GM18505 (cell line): ENCODE results near the gene TAGAP.
"Not testable (repeated sequence)": the region's sequence is repeated elsewhere in the genome, so short reads cannot be mapped to it uniquely, and the experiment has no call there.

Experiments used
- ATAC-seq: cut with Tn5 transposase; IDR thresholded peaks from one replicate; pipeline ENCODE4 v1.9.1; 2021; ENCODE audit not compliant: unreplicated experiment
- POLR2A ChIP-seq: IDR thresholded peaks from 4 replicates; pipeline ENCODE4 v1.6.1; 2011; ENCODE audit warnings: borderline replicate concordance; ENCODE audit not compliant: insufficient read depth, insufficient read length; ENCODE audit errors: extremely low read depth

TAGAP gene

GRCh38 chr6:159030168-159030567 is 14.6 kb downstream of the TAGAP start:
- no peak for ATAC-seq
- no peak for TF ChIP-seq POLR2A

GRCh38 chr6:159025224-159025623 is 19.6 kb downstream of the TAGAP start:
- ATAC-seq: not testable (repeated sequence)

- ATAC-seq: no peak
- TF ChIP-seq POLR2A: no peak
These were observed 20.9 kb downstream of the TAGAP start for GRCh38 chr6:159023893-159024292.

- TF ChIP-seq POLR2A: no peak
- no peak for ATAC-seq
These were observed 24.8 kb downstream of the TAGAP start for GRCh38 chr6:159020011-159020410.

- no peak for TF ChIP-seq POLR2A
- no peak for ATAC-seq
These were observed 26.8 kb downstream of the TAGAP start for GRCh38 chr6:159017757-159018559.

GRCh38 chr6:159014406-159014805 is 30.4 kb downstream of the TAGAP start:
- TF ChIP-seq POLR2A: no peak
- no peak for ATAC-seq

- no peak for ATAC-seq
- TF ChIP-seq POLR2A: no peak
These were observed 31.6 kb downstream of the TAGAP start for GRCh38 chr6:159013229-159013628.

- no peak for ATAC-seq
- no peak for TF ChIP-seq POLR2A
These were observed 32.6 kb downstream of the TAGAP start for GRCh38 chr6:159012201-159012600.

- not testable (repeated sequence) for ATAC-seq
These were observed 34.7 kb downstream of the TAGAP start for GRCh38 chr6:159010037-159010612.

GRCh38 chr6:159008656-159009288 is 36.0 kb downstream of the TAGAP start:
- ATAC-seq: no peak
- TF ChIP-seq POLR2A: no peak

- no peak for ATAC-seq
- no peak for TF ChIP-seq POLR2A
These were observed 37.3 kb downstream of the TAGAP start for GRCh38 chr6:159007510-159007909.

- TF ChIP-seq POLR2A: no peak
- ATAC-seq: no peak
These were observed 39.4 kb downstream of the TAGAP start for GRCh38 chr6:159005436-159005835.

- no peak for TF ChIP-seq POLR2A
- ATAC-seq: no peak
These were observed 40.2 kb downstream of the TAGAP start for GRCh38 chr6:159004592-159004991.
